Liver (tissue), 9 donors: ENCODE data around the gene TOB1. TPM values are rescaled to one million over a fixed set of nuclear protein-coding genes. Genes with fewer than 3 reads are reported as not detected.

Experiments
- DNase-seq: peaks from one replicate; pipeline ENCODE4 v3.0.0-alpha.2; 2017; ENCODE audit warnings: low spot score
- H3K27ac ChIP-seq, 2 donors: one replicate each; pipeline ENCODE4 v1.7.0; 2013; ENCODE audit warnings: inconsistent platforms in 2 of 2, low read length in 2 of 2, control low read depth in 1 of 2, low read depth in 1 of 2, mild to moderate bottlenecking in 1 of 2
- H3K27me3 ChIP-seq, 4 donors: one replicate each; pipeline versions ENCODE4 v1.6.1 to v1.7.0; 2013; ENCODE audit warnings: low read length in 3 of 4, inconsistent platforms in 1 of 4, mild to moderate bottlenecking in 1 of 4, moderate library complexity in 1 of 4; ENCODE audit not compliant: control insufficient read depth in 4 of 4, insufficient read depth in 4 of 4
- H3K36me3 ChIP-seq, 4 donors: one replicate each; pipeline versions ENCODE4 v1.6.1 to v1.7.0; 2013; ENCODE audit warnings: low read length in 3 of 4, mild to moderate bottlenecking in 3 of 4, low read depth in 1 of 4, moderate library complexity in 1 of 4; ENCODE audit not compliant: control insufficient read depth in 4 of 4, insufficient read depth in 3 of 4
- H3K4me1 ChIP-seq, 4 donors: one replicate each; pipeline versions ENCODE4 v1.6.1 to v1.7.0; 2013; ENCODE audit warnings: low read length in 3 of 4, mild to moderate bottlenecking in 3 of 4, moderate library complexity in 1 of 4; ENCODE audit not compliant: control insufficient read depth in 4 of 4, insufficient read depth in 4 of 4
- H3K4me3 ChIP-seq, 3 donors: one replicate each; pipeline versions ENCODE4 v1.6.1 to v1.7.0; 2013; ENCODE audit warnings: low read length in 3 of 3, control low read depth in 1 of 3, low read depth in 1 of 3, mild to moderate bottlenecking in 1 of 3
- H3K9ac ChIP-seq, 2 donors: one replicate each; pipeline ENCODE4 v1.7.0; 2013; ENCODE audit warnings: low read length in 2 of 2, mild to moderate bottlenecking in 2 of 2, moderate library complexity in 2 of 2, control low read depth in 1 of 2, low read depth in 1 of 2
- H3K9me3 ChIP-seq, 4 donors: one replicate each; pipeline versions ENCODE4 v1.6.1 to v1.7.0; 2013; ENCODE audit warnings: low read length in 3 of 4; ENCODE audit not compliant: control insufficient read depth in 4 of 4
- ATF3 ChIP-seq: IDR thresholded peaks from 2 replicates; pipeline ENCODE4 v1.6.1; 2016; ENCODE audit warnings: antibody characterized with exemption
- EGR1 ChIP-seq, 2 donors: IDR thresholded peaks; 2 replicates each; pipeline ENCODE4 v1.6.1; 2016 to 2018; ENCODE audit warnings: antibody characterized with exemption in 2 of 2, low read depth in 2 of 2
- FOXA1 ChIP-seq: IDR thresholded peaks from 2 replicates; pipeline ENCODE4 v1.6.1; 2016; ENCODE audit warnings: antibody characterized with exemption
- FOXA2 ChIP-seq: IDR thresholded peaks from 2 replicates; pipeline ENCODE4 v1.6.1; 2016; ENCODE audit warnings: antibody characterized with exemption
- GABPA ChIP-seq, 2 donors: IDR thresholded peaks in 1 of 2; conservative IDR thresholded peaks in 1 of 2; 2 replicates each; pipeline ENCODE4 v1.6.1; 2016; ENCODE audit warnings: antibody characterized with exemption in 2 of 2, mild to moderate bottlenecking in 1 of 2, moderate library complexity in 1 of 2
- HNF4A ChIP-seq, 2 donors: conservative IDR thresholded peaks; 2 replicates each; pipeline ENCODE4 v1.6.1; 2016; ENCODE audit warnings: antibody characterized with exemption in 2 of 2, mild to moderate bottlenecking in 2 of 2
- HNF4G ChIP-seq: IDR thresholded peaks from 2 replicates; pipeline ENCODE4 v1.6.1; 2016; ENCODE audit warnings: antibody characterized with exemption
- JUND ChIP-seq, 2 donors: IDR thresholded peaks; 2 replicates each; pipeline ENCODE4 v1.6.1; 2016; ENCODE audit warnings: antibody characterized with exemption in 2 of 2
- MAX ChIP-seq: IDR thresholded peaks from 2 replicates; pipeline ENCODE4 v1.6.1; 2016; ENCODE audit warnings: antibody characterized with exemption
- NR2F2 ChIP-seq: IDR thresholded peaks from 2 replicates; pipeline ENCODE4 v1.6.1; 2016; ENCODE audit warnings: antibody characterized with exemption
- RAD21 ChIP-seq, 2 donors: IDR thresholded peaks; 2 replicates each; pipeline ENCODE4 v1.6.1; 2016; ENCODE audit warnings: antibody characterized with exemption in 2 of 2, mild to moderate bottlenecking in 2 of 2
- RXRA ChIP-seq, 2 donors: IDR thresholded peaks; 2 replicates each; pipeline ENCODE4 v1.6.1; 2017 to 2018; ENCODE audit warnings: antibody characterized with exemption in 2 of 2, mild to moderate bottlenecking in 1 of 2
- SP1 ChIP-seq: IDR thresholded peaks from 2 replicates; pipeline ENCODE4 v1.6.1; 2018; ENCODE audit warnings: antibody characterized with exemption, mild to moderate bottlenecking
- TAF1 ChIP-seq: conservative IDR thresholded peaks from 2 replicates; pipeline ENCODE4 v1.6.1; 2016; ENCODE audit warnings: antibody characterized with exemption, mild to moderate bottlenecking
- YY1 ChIP-seq: IDR thresholded peaks from 2 replicates; pipeline ENCODE4 v1.6.1; 2016; ENCODE audit warnings: antibody characterized with exemption, mild to moderate bottlenecking
- WGBS: extraction: QIAGEN DNeasy Blood & Tissue Kit; methylation state at CpG from one replicate; pipeline ENCODE4 v1.1.7; 2013; 5-methylcytosine and 5-hydroxymethylcytosine counted together
- polyA plus RNA-seq, 2 donors: library from polyadenylated mRNA; stranded (reverse) in 1 of 2; unstranded in 1 of 2; fragments of 200-250 nt in 1 of 2; fragments of >200 nt in 1 of 2; fragmentation: Nextera tagmentation in 1 of 2; extraction: Ambion mirVana in 1 of 2; gene quantifications; one replicate each; pipeline versions ENCODE4 v1.2.1 to v1.2.3, GENCODE V29; 2013 to 2015
- total RNA-seq, 2 donors: library from RNA; depleted of rRNA; stranded (reverse); fragments of >200 nt; gene quantifications; one replicate each; pipeline ENCODE4 v1.2.3, GENCODE V29; 2014
- TF ChIP-seq, protein P1 (sequence below): IDR thresholded peaks from 2 replicates; pipeline ENCODE4 v1.6.1; 2016; ENCODE audit warnings: antibody characterized with exemption
- TF ChIP-seq, protein P2 (sequence below): fragments of 150-350 bp; IDR thresholded peaks from 2 replicates; pipeline ENCODE4 v1.5.1; 2017; ENCODE audit warnings: improper control_type of control experiment, low read depth, low read length; ENCODE audit not compliant: missing input control
- TF ChIP-seq, protein P3 (sequence below): IDR thresholded peaks from 2 replicates; pipeline ENCODE4 v1.6.1; 2016; ENCODE audit warnings: antibody characterized with exemption, mild to moderate bottlenecking
- donor health status: healthy.
- donor health status: healthy.
- donor health status: healthy.
- donor health status: healthy.
- donor health status: healthy.

TOB1 gene
- total RNA-seq (10 to 100 TPM; 10.2 to 28.0 TPM), polyA plus RNA-seq (100 to 1,000 TPM in 1 of 2 donors, 10 to 100 TPM in 1; 47.5 to 132 TPM)

- TF ChIP-seq TAF1 (peak; percentile 96), FOXA1 (peak; percentile 67), FOXA2 (peak; percentile 59), MAX (peak; percentile 53), RXRA (IDR thresholded peaks at IDR 0.05) (peak; percentile 93), HNF4G (peak; percentile 12), GABPA (IDR thresholded peaks at IDR 0.05 in 1 of 2, conservative IDR thresholded peaks at IDR 0.05 in 1 of 2) (peak in 1 of 2 donors; percentile 43), YY1 (peak; percentile 92), NR2F2 (peak; percentile 23), ATF3 (no peak), JUND (IDR thresholded peaks at IDR 0.05) (peak in 1 of 2 donors; percentile 10), SP1 (peak; percentile 91), HNF4A (conservative IDR thresholded peaks at IDR 0.05) (peak; percentile 66 to 79), EGR1 (IDR thresholded peaks at IDR 0.05; ENCODE audit: low read depth in 2 of 2) (peak; percentile 76 to 85), RAD21 (IDR thresholded peaks at IDR 0.05) (peak; percentile 61 to 67)
- TF ChIP-seq, protein P1, sequence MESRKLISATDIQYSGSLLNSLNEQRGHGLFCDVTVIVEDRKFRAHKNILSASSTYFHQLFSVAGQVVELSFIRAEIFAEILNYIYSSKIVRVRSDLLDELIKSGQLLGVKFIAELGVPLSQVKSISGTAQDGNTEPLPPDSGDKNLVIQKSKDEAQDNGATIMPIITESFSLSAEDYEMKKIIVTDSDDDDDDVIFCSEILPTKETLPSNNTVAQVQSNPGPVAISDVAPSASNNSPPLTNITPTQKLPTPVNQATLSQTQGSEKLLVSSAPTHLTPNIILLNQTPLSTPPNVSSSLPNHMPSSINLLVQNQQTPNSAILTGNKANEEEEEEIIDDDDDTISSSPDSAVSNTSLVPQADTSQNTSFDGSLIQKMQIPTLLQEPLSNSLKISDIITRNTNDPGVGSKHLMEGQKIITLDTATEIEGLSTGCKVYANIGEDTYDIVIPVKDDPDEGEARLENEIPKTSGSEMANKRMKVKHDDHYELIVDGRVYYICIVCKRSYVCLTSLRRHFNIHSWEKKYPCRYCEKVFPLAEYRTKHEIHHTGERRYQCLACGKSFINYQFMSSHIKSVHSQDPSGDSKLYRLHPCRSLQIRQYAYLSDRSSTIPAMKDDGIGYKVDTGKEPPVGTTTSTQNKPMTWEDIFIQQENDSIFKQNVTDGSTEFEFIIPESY, result peak; percentile 77
- TF ChIP-seq, protein P2, sequence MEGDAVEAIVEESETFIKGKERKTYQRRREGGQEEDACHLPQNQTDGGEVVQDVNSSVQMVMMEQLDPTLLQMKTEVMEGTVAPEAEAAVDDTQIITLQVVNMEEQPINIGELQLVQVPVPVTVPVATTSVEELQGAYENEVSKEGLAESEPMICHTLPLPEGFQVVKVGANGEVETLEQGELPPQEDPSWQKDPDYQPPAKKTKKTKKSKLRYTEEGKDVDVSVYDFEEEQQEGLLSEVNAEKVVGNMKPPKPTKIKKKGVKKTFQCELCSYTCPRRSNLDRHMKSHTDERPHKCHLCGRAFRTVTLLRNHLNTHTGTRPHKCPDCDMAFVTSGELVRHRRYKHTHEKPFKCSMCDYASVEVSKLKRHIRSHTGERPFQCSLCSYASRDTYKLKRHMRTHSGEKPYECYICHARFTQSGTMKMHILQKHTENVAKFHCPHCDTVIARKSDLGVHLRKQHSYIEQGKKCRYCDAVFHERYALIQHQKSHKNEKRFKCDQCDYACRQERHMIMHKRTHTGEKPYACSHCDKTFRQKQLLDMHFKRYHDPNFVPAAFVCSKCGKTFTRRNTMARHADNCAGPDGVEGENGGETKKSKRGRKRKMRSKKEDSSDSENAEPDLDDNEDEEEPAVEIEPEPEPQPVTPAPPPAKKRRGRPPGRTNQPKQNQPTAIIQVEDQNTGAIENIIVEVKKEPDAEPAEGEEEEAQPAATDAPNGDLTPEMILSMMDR, result no peak
- TF ChIP-seq, protein P3, sequence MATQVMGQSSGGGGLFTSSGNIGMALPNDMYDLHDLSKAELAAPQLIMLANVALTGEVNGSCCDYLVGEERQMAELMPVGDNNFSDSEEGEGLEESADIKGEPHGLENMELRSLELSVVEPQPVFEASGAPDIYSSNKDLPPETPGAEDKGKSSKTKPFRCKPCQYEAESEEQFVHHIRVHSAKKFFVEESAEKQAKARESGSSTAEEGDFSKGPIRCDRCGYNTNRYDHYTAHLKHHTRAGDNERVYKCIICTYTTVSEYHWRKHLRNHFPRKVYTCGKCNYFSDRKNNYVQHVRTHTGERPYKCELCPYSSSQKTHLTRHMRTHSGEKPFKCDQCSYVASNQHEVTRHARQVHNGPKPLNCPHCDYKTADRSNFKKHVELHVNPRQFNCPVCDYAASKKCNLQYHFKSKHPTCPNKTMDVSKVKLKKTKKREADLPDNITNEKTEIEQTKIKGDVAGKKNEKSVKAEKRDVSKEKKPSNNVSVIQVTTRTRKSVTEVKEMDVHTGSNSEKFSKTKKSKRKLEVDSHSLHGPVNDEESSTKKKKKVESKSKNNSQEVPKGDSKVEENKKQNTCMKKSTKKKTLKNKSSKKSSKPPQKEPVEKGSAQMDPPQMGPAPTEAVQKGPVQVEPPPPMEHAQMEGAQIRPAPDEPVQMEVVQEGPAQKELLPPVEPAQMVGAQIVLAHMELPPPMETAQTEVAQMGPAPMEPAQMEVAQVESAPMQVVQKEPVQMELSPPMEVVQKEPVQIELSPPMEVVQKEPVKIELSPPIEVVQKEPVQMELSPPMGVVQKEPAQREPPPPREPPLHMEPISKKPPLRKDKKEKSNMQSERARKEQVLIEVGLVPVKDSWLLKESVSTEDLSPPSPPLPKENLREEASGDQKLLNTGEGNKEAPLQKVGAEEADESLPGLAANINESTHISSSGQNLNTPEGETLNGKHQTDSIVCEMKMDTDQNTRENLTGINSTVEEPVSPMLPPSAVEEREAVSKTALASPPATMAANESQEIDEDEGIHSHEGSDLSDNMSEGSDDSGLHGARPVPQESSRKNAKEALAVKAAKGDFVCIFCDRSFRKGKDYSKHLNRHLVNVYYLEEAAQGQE, result peak; percentile 88
- Histone ChIP-seq H3K9me3 (no peaks in the 10 kb centered on the region), H3K27ac (peak within 1 kb of the TSS; percentile 98 to 99), H3K4me1 (peaks cover 2 to 30% (median 23%) of the 10 kb centered on the region in 4 donors), H3K4me3 (peak within 1 kb of the TSS; percentile 77 to 99 (median 99)), H3K27me3 (no peaks in the 10 kb centered on the region), H3K36me3 (peaks cover 0 to 13% (median 4%) of the 10 kb centered on the region in 4 donors), H3K9ac (peak within 1 kb of the TSS; percentile 98 to 100)
- DNase-seq, result peak; percentile 96
- under 1% methylated on average over 75 of the region's 75 CpGs for WGBS
Observed at GRCh38 chr17:50866261-50866949, at the start of gene TOB1. Gene TOB1, minus strand, starts transcription at chr17:50866354. Its CDS starts 2,337 bp downstream, at chr17:50864017.
